Measurements from ENCODE around the gene GCNA.

GRCh38 chrX:71541210-71542022 is 36.8 kb upstream of the GCNA start:
- TF ChIP-seq CTCF (IDR thresholded peaks at IDR 0.05) (no peak), POLR2A (IDR thresholded peaks at IDR 0.05) (no peak)
